ENCODE measurements around the gene TTC16. TPM values are rescaled to one million over a fixed set of nuclear protein-coding genes. Genes with fewer than 3 reads are reported as not detected.

Gene TTC16
- total RNA-seq, 1 experiment from 2014 or later: not detected

DNA sequence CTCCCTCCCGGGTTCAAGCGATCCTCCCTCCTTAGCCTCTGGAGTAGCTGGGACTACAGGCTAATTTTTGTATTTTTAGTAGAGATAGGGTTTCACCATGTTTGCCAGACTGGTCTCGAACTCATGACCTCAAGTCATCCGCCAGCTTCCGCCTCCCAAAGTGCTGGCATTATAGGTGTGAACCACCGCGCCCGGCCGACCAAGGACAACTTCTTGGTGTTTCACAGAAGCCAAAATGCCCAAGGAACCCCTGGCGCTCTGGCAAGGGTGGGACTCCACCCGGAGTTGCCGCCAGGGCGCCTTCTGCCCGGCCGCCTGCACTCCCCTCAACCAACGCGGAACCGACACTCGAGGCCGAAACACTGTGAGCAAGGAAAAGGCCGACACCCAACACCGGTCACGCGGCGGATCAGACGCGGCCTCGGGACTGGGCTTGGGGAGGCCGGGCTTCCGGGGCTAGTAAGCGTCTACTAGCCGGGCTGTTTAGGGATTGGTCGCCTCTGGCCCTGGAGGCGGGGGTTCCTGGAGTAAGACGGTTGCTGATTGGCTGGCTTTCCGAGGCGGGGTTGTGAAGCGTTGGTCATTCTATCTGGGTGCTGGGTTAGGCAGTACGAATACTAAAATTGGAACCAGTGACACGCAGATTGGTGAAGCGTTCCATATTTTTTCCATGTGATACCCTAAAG, 16.8 kb upstream of the TTC16 start (continued):
- TF ChIP-seq FOXP1 (CRISPR knock-in tag; IDR thresholded peaks at IDR 0.05; ENCODE audit: borderline replicate concordance): peak; percentile 76; the same call in 1 of the 2 replicates
- TF ChIP-seq SMAD3 (CRISPR knock-in tag; IDR thresholded peaks at IDR 0.05; ENCODE audit: borderline replicate concordance): no peak
- 0 out of 2 replicates have a peak, but pooled peaks have one; percentile 17 for TF ChIP-seq PRDM15 (CRISPR knock-in tag; IDR thresholded peaks at IDR 0.05)
- no peak for TF ChIP-seq AR (CRISPR knock-in tag; IDR thresholded peaks at IDR 0.05)
- TF ChIP-seq, protein P1, sequence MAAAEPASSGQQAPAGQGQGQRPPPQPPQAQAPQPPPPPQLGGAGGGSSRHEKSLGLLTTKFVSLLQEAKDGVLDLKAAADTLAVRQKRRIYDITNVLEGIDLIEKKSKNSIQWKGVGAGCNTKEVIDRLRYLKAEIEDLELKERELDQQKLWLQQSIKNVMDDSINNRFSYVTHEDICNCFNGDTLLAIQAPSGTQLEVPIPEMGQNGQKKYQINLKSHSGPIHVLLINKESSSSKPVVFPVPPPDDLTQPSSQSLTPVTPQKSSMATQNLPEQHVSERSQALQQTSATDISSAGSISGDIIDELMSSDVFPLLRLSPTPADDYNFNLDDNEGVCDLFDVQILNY (CRISPR knock-in tag; IDR thresholded peaks at IDR 0.05): 0 out of 2 replicates have a peak, but pooled peaks have one; percentile 26
- TF ChIP-seq, protein P2, sequence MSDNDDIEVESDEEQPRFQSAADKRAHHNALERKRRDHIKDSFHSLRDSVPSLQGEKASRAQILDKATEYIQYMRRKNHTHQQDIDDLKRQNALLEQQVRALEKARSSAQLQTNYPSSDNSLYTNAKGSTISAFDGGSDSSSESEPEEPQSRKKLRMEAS (CRISPR knock-in tag; IDR thresholded peaks at IDR 0.05): peak; percentile 95
- no peak for TF ChIP-seq RELA (CRISPR knock-in tag; IDR thresholded peaks at IDR 0.05; ENCODE audit: borderline replicate concordance)
- TF ChIP-seq CBFB (CRISPR knock-in tag; IDR thresholded peaks at IDR 0.05; ENCODE audit: low read depth): no peak
- TF ChIP-seq ZBTB21 (CRISPR knock-in tag; IDR thresholded peaks at IDR 0.05; ENCODE audit: borderline replicate concordance): no peak
- no peak for TF ChIP-seq ESRRA (CRISPR knock-in tag; IDR thresholded peaks at IDR 0.05; ENCODE audit: borderline replicate concordance)
- TF ChIP-seq GABPB1 (CRISPR knock-in tag; IDR thresholded peaks at IDR 0.05): no peak
- TF ChIP-seq CREM (CRISPR knock-in tag; IDR thresholded peaks at IDR 0.05): peak; percentile 45; the same call in 1 of the 2 replicates
- TF ChIP-seq ZNF532 (CRISPR knock-in tag; IDR thresholded peaks at IDR 0.05; ENCODE audit: borderline replicate concordance): no peak
- TF ChIP-seq, protein P3, sequence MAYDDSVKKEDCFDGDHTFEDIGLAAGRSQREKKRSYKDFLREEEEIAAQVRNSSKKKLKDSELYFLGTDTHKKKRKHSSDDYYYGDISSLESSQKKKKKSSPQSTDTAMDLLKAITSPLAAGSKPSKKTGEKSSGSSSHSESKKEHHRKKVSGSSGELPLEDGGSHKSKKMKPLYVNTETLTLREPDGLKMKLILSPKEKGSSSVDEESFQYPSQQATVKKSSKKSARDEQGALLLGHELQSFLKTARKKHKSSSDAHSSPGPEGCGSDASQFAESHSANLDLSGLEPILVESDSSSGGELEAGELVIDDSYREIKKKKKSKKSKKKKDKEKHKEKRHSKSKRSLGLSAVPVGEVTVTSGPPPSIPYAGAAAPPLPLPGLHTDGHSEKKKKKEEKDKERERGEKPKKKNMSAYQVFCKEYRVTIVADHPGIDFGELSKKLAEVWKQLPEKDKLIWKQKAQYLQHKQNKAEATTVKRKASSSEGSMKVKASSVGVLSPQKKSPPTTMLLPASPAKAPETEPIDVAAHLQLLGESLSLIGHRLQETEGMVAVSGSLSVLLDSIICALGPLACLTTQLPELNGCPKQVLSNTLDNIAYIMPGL (CRISPR knock-in tag; IDR thresholded peaks at IDR 0.05): 0 out of 2 replicates have a peak, but pooled peaks have one; percentile 28
- peak; percentile 74 for TF ChIP-seq NFYB (CRISPR knock-in tag; conservative IDR thresholded peaks at IDR 0.05; ENCODE audit: low read depth)
- TF ChIP-seq, protein P4, sequence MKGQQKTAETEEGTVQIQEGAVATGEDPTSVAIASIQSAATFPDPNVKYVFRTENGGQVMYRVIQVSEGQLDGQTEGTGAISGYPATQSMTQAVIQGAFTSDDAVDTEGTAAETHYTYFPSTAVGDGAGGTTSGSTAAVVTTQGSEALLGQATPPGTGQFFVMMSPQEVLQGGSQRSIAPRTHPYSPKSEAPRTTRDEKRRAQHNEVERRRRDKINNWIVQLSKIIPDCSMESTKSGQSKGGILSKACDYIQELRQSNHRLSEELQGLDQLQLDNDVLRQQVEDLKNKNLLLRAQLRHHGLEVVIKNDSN (CRISPR knock-in tag; IDR thresholded peaks at IDR 0.05): peak; percentile 73; the same call in 1 of the 2 replicates
